ENCODE measurements around the gene APOOL. TPM values are rescaled to one million over a fixed set of nuclear protein-coding genes. Genes with fewer than 3 reads are reported as not detected.

The APOOL gene
- total and polyA plus RNA-seq, 9 of the 15 experiments (the other 6 are each of a cell fraction or from before 2014, with no cell fraction given), result 4.6 to 20.5 (median 10.2) TPM

DNA sequence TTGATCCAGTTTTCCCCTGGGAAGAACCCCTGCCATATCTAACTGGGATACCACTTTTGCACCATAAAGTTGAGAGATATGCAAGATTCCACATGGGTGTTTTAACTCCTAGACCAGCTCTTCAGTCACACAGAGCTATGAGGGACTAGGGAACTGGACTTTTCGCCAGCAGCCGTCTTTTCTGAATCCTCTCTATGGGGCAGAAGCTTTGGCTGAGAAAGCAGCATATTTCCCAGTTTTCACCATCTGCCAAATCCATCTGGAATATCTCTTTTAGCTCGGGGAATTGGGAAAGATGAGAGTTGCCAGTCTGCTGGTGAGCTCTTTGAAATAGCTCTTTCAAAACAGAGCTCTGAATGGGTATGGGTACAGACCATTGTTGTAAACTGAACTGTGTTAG, 20.9 kb downstream of the APOOL start:
- WGBS (ENCODE audit: insufficient coverage, low coverage, missing lambda C conversion rate), result 77% methylated on average over 3 of the region's 3 CpGs
- in situ Hi-C loops (cut with MboI) (no loop called here), intact Hi-C loops (cut with micrococcal nuclease) (no loop called here)
- Histone ChIP-seq H3K9me1 (ENCODE audit: control insufficient read depth, insufficient read depth, low read length) (no peaks in the 10 kb centered on the region), H3K9me3 (replicated peaks; ENCODE audit: control insufficient read depth, insufficient read depth, low read depth, low read length) (no peaks in the 10 kb centered on the region), H3K4me1 (replicated peaks in 1 of 2; ENCODE audit: control insufficient read depth in 2 of 2, insufficient read depth in 2 of 2, low read length in 2 of 2) (no peaks in the 10 kb centered on the region), H3K9ac (ENCODE audit: insufficient read depth in 1 of 2, low read depth in 2 of 2, low read length in 2 of 2) (no peak overlapping the region), H2AFZ (ENCODE audit: low read depth, low read length) (no peak overlapping the region), H3K36me3 (ENCODE audit: control insufficient read depth, insufficient read depth, low read length) (no peaks in the 10 kb centered on the region; the same call in 2 of the 3 replicates), H3K79me2 (ENCODE audit: control insufficient read depth, insufficient read depth, low read length) (no peaks in the 10 kb centered on the region), H3K4me2 (ENCODE audit: insufficient read depth, low read length) (no peak overlapping the region), H3K27ac (ENCODE audit: extremely low read depth, low read depth, low read length) (no peak overlapping the region), H3K27me3 (ENCODE audit: control insufficient read depth in 2 of 2, insufficient read depth in 2 of 2, low read length in 2 of 2) (no peaks in the 10 kb centered on the region), H3K4me3 (no peak overlapping the region), H4K20me1 (replicated peaks; ENCODE audit: control insufficient read depth, insufficient read depth, low read length) (no peaks in the 10 kb centered on the region)
- ATAC-seq (no peak), FAIRE-seq (no peak), DNase-seq (ENCODE audit: extremely low read depth in 1 of 4, low spot score in 3 of 4) (no peak)
- POLR2A ChIA-PET, result interaction anchor here (0.7 kb wide), 1 partner anchor 21 kb away, joined by 3 read pairs; no protein-coding TSS in a partner anchor
- no TSS peak for BruUV-seq (replicated peaks)
- CTCF ChIA-PET (ENCODE audit: low intra/inter-chr PET ratio), result no interaction called here
- TF ChIP-seq ARID1B (IDR thresholded peaks at IDR 0.05), result no peak
- no peak for TF ChIP-seq ZNF398 (CRISPR knock-in tag; IDR thresholded peaks at IDR 0.05)
- TF ChIP-seq, protein P1, sequence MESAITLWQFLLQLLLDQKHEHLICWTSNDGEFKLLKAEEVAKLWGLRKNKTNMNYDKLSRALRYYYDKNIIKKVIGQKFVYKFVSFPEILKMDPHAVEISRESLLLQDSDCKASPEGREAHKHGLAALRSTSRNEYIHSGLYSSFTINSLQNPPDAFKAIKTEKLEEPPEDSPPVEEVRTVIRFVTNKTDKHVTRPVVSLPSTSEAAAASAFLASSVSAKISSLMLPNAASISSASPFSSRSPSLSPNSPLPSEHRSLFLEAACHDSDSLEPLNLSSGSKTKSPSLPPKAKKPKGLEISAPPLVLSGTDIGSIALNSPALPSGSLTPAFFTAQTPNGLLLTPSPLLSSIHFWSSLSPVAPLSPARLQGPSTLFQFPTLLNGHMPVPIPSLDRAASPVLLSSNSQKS (CRISPR knock-in tag; IDR thresholded peaks at IDR 0.05), result no peak
- no peak for TF ChIP-seq ARHGAP35 (IDR thresholded peaks at IDR 0.05; ENCODE audit: partially characterized antibody)
- TF ChIP-seq STAG1 (CRISPR knock-in tag; IDR thresholded peaks at IDR 0.05; ENCODE audit: borderline replicate concordance), result no peak
- no peak for TF ChIP-seq MLLT1 (IDR thresholded peaks at IDR 0.05)
- no peak for TF ChIP-seq HDAC3 (IDR thresholded peaks at IDR 0.05; ENCODE audit: borderline replicate concordance, partially characterized antibody)
- no peak for TF ChIP-seq ZNF239 (CRISPR knock-in tag; IDR thresholded peaks at IDR 0.05)
- no peak for TF ChIP-seq FOXJ2 (tag; IDR thresholded peaks at IDR 0.05)
- no peak for TF ChIP-seq ZNF12 (CRISPR knock-in tag; IDR thresholded peaks at IDR 0.05)
- TF ChIP-seq PCBP1 (IDR thresholded peaks at IDR 0.05; ENCODE audit: low read depth, low read length, poor library complexity, severe bottlenecking), result no peak
- no peak for TF ChIP-seq ZC3H4 (CRISPR knock-in tag; IDR thresholded peaks at IDR 0.05; ENCODE audit: borderline replicate concordance)
- no peak for TF ChIP-seq CHD4 (IDR thresholded peaks at IDR 0.05; ENCODE audit: insufficient read depth, insufficient replicate concordance, low read depth, low read length, poor library complexity, severe bottlenecking)
- no peak for TF ChIP-seq ZNF778 (CRISPR knock-in tag; IDR thresholded peaks at IDR 0.05)
- TF ChIP-seq, protein P2, sequence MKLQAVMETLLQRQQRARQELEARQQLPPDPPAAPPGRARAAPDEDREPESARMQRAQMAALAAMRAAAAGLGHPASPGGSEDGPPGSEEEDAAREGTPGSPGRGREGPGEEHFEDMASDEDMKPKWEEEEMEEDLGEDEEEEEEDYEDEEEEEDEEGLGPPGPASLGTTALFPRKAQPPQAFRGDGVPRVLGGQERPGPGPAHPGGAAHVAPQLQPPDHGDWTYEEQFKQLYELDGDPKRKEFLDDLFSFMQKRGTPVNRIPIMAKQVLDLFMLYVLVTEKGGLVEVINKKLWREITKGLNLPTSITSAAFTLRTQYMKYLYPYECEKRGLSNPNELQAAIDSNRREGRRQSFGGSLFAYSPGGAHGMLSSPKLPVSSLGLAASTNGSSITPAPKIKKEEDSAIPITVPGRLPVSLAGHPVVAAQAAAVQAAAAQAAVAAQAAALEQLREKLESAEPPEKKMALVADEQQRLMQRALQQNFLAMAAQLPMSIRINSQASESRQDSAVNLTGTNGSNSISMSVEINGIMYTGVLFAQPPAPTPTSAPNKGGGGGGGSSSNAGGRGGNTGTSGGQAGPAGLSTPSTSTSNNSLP (IDR thresholded peaks at IDR 0.05; ENCODE audit: borderline replicate concordance, low read depth, low read length), result no peak
